HepG2 (cell line): Measurements from ENCODE around the gene THOP1. TPM values are rescaled to one million over a fixed set of nuclear protein-coding genes. Genes with fewer than 3 reads are reported as not detected.

Experiments
- ATAC-seq: fragments of 200-7000 bp; cut with Tn5 transposase; 3 replicates; pipeline ENCODE4 v1.9.1; 2020; ENCODE audit warnings: mild to moderate bottlenecking, moderate library complexity
- BruUV-seq: library from RNA; stranded (reverse); fragments of 400-500 nt; replicated peaks from 2 replicates; lab custom pipeline; 2021; lab: Mats Ljungman, UMichigan
- CTCF ChIA-PET: fragments of 300-600 bp; formaldehyde crosslinking; extraction: SDS; loops from one replicate; lab custom pipeline; 2021; ENCODE audit warnings: low total read pairs, inconsistent platforms, low intra/inter-chr PET ratio; lab: Yijun Ruan, JAX
- POLR2A ChIA-PET: fragments of 350-600 bp; sonication (Branson Sonifier 250); formaldehyde crosslinking; loops from one replicate; lab custom pipeline; 2020; ENCODE audit warnings: antibody characterized with exemption, inconsistent platforms; lab: Yijun Ruan, JAX
- DNase-seq: peaks from one replicate; pipeline ENCODE4 v3.0.0-alpha.2; 2015; ENCODE audit warnings: low spot score
- FAIRE-seq: peaks from 3 replicates; lab custom pipeline; 2011; peaks lifted over from hg19 to GRCh38; lab: Jason Lieb, UNC
- H2AFZ ChIP-seq: one replicate; pipeline ENCODE4 v1.6.1; 2011; ENCODE audit warnings: low read length, inconsistent platforms
- H3K27ac ChIP-seq: fragments of 300-600 bp; 3 replicates; pipeline ENCODE4 v1.8.0; 2011; ENCODE audit warnings: mixed run types, mild to moderate bottlenecking, mixed read lengths, low read length, inconsistent platforms; ENCODE audit not compliant: insufficient read depth; ENCODE audit errors: extremely low read length
- H3K27me3 ChIP-seq, 2 experiments: fragments of 200-600 bp in 1 of 2; 2 replicates in 1 of 2; 3 replicates in 1 of 2; pipeline versions ENCODE4 v1.6.0 to v1.8.0; 2011; ENCODE audit warnings: low read length in 2 of 2, mild to moderate bottlenecking in 2 of 2, moderate library complexity in 2 of 2, inconsistent platforms in 1 of 2; ENCODE audit not compliant: insufficient read depth in 2 of 2, control insufficient read depth in 1 of 2
- H3K36me3 ChIP-seq, 2 experiments: fragments of 200-600 bp in 1 of 2; replicated peaks in 1 of 2; 2 replicates in 1 of 2; 3 replicates in 1 of 2; pipeline versions ENCODE4 v1.5.1 to v1.8.0; 2011; ENCODE audit warnings: low read length in 2 of 2, inconsistent platforms in 1 of 2; ENCODE audit not compliant: insufficient read depth in 2 of 2, control insufficient read depth in 1 of 2
- H3K4me1 ChIP-seq: 2 replicates; pipeline ENCODE4 v1.5.1; 2012; ENCODE audit warnings: low read length, inconsistent platforms; ENCODE audit not compliant: insufficient read depth
- H3K4me2 ChIP-seq: 2 replicates; pipeline ENCODE4 v1.6.0; 2011; ENCODE audit warnings: low read depth, low read length, inconsistent platforms
- H3K4me3 ChIP-seq, 3 experiments: fragments of 200-600 bp in 1 of 3; sonication (generic), shearing (Covaris generic) in 1 of 3; replicated peaks in 1 of 3; 2 replicates each; pipeline ENCODE4 v1.5.1; 2011 to 2016; ENCODE audit warnings: low read length in 3 of 3, inconsistent platforms in 2 of 3, low read depth in 2 of 3, mild to moderate bottlenecking in 2 of 3, control low read depth in 1 of 3, mixed read lengths in 1 of 3; ENCODE audit not compliant: insufficient read depth in 1 of 3
- H3K79me2 ChIP-seq: one replicate; pipeline ENCODE4 v1.6.1; 2011; ENCODE audit warnings: low read length, inconsistent platforms; ENCODE audit not compliant: insufficient read depth
- H3K9ac ChIP-seq: 2 replicates; pipeline ENCODE4 v1.6.0; 2011; ENCODE audit warnings: mild to moderate bottlenecking, low read depth, low read length, inconsistent platforms; ENCODE audit not compliant: insufficient read depth
- H3K9me3 ChIP-seq: 2 replicates; pipeline ENCODE4 v1.5.1; 2012; ENCODE audit warnings: mild to moderate bottlenecking, low read length
- H4K20me1 ChIP-seq: 2 replicates; pipeline ENCODE4 v1.6.0; 2011; ENCODE audit warnings: inconsistent platforms, mild to moderate bottlenecking, low read length, moderate library complexity; ENCODE audit not compliant: insufficient read depth
- ETV5 ChIP-seq: IDR thresholded peaks from 2 replicates; pipeline ENCODE4 v1.6.1; 2018; ENCODE audit warnings: missing biosample characterization, missing genetic modification reagents, inconsistent platforms, borderline replicate concordance
- GATAD2A ChIP-seq: IDR thresholded peaks from 2 replicates; pipeline ENCODE4 v1.6.1; 2016
- MTA3 ChIP-seq: sonication (generic); formaldehyde crosslinking; IDR thresholded peaks from 2 replicates; pipeline ENCODE4 v1.4.0; 2020; ENCODE audit warnings: missing genetic modification reagents
- PHF21A ChIP-seq: sonication (generic); formaldehyde crosslinking; IDR thresholded peaks from 2 replicates; pipeline ENCODE4 v1.5.0; 2020; ENCODE audit warnings: mild to moderate bottlenecking, missing genetic modification reagents
- RBFOX2 ChIP-seq: fragments of 200-400 bp; formaldehyde crosslinking; IDR thresholded peaks from 2 replicates; pipeline ENCODE4 v1.6.1; 2017; ENCODE audit warnings: low read depth, mild to moderate bottlenecking, low read length
- REPIN1 ChIP-seq: sonication (generic); formaldehyde crosslinking; IDR thresholded peaks from 2 replicates; pipeline ENCODE4 v1.8.0; 2022; ENCODE audit warnings: missing genetic modification reagents, low read depth, mild to moderate bottlenecking, borderline replicate concordance
- SMAD3 ChIP-seq: sonication (generic); formaldehyde crosslinking; IDR thresholded peaks from 2 replicates; pipeline ENCODE4 v1.4.0; 2020; ENCODE audit warnings: missing genetic modification reagents
- ZBTB38 ChIP-seq: sonication (generic); formaldehyde crosslinking; IDR thresholded peaks from 2 replicates; pipeline ENCODE4 v1.5.1; 2020; ENCODE audit warnings: mild to moderate bottlenecking, missing genetic modification reagents
- ZFY ChIP-seq: sonication (generic); formaldehyde crosslinking; IDR thresholded peaks from 2 replicates; pipeline ENCODE4 v1.4.0; 2020; ENCODE audit warnings: missing genetic modification reagents
- ZNF264 ChIP-seq: sonication (generic); formaldehyde crosslinking; IDR thresholded peaks from 2 replicates; pipeline ENCODE4 v1.4.0; 2020; ENCODE audit warnings: missing genetic modification reagents
- ZNF550 ChIP-seq: sonication (generic); formaldehyde crosslinking; IDR thresholded peaks from 2 replicates; pipeline ENCODE4 v1.4.0; 2020; ENCODE audit warnings: mild to moderate bottlenecking, missing genetic modification reagents, borderline replicate concordance
- ZNF614 ChIP-seq: IDR thresholded peaks from 2 replicates; pipeline ENCODE4 v1.6.1; 2018; ENCODE audit warnings: missing biosample characterization, missing genetic modification reagents, inconsistent platforms, borderline replicate concordance
- ZNF720 ChIP-seq: sonication (generic); formaldehyde crosslinking; IDR thresholded peaks from 2 replicates; pipeline ENCODE4 v1.4.0; 2020; ENCODE audit warnings: missing genetic modification reagents
- ZNF749 ChIP-seq: sonication (generic); formaldehyde crosslinking; IDR thresholded peaks from 2 replicates; pipeline ENCODE4 v1.8.0; 2022; ENCODE audit warnings: mild to moderate bottlenecking, missing genetic modification reagents, moderate library complexity, borderline replicate concordance
- ZNF772 ChIP-seq: sonication (generic); formaldehyde crosslinking; IDR thresholded peaks from 2 replicates; pipeline ENCODE4 v1.5.0; 2020; ENCODE audit warnings: mild to moderate bottlenecking, missing genetic modification reagents
- ZNF780A ChIP-seq: sonication (generic); formaldehyde crosslinking; IDR thresholded peaks from 2 replicates; pipeline ENCODE4 v1.8.0; 2022; ENCODE audit warnings: mild to moderate bottlenecking, missing genetic modification reagents, moderate library complexity
- ZNF782 ChIP-seq: sonication (generic); formaldehyde crosslinking; IDR thresholded peaks from 2 replicates; pipeline ENCODE4 v1.4.0; 2020; ENCODE audit warnings: missing genetic modification reagents, mild to moderate bottlenecking, borderline replicate concordance
- ZNF792 ChIP-seq: IDR thresholded peaks from 2 replicates; pipeline ENCODE4 v1.6.1; 2016
- WGBS: methylation state at CpG from one replicate; pipeline ENCODE4 v1.1.6; 2017; ENCODE audit warnings: low lambda C conversion rate; 5-methylcytosine and 5-hydroxymethylcytosine counted together
- in situ Hi-C: cut with HindIII; loops from 2 replicates; pipeline ENCODE4 v1.10.0; 2017; ENCODE audit warnings: low pct_unique_long_range_greater_than_20kb; ENCODE audit not compliant: extremely low pct_ligation_motif_present
- intact Hi-C: fragments of 100-400 bp; cut with micrococcal nuclease; formaldehyde crosslinking; loops from one replicate; pipeline ENCODE4 v1.10.0; 2022; ENCODE audit not compliant: unreplicated experiment
- polyA plus RNA-seq, 8 experiments: library from polyadenylated mRNA; depleted of rRNA in 3 of 8; stranded (reverse) in 7 of 8; unstranded in 1 of 8; fragments of >200 nt; fragmentation: Illumina TruSeq in 4 of 8; extraction: Trizol in 4 of 8; gene quantifications; 2 replicates each; pipeline versions ENCODE4 v1.2.1 to v1.2.3, GENCODE V29; 2011 to 2016; ENCODE audit warnings: low read depth in 4 of 8, missing spikeins in 1 of 8, mixed read lengths in 1 of 8; ENCODE audit not compliant: insufficient read depth in 1 of 8
- total RNA-seq, 5 experiments: library from RNA; depleted of rRNA; stranded (reverse); fragments of >200 nt; fragmentation: Illumina TruSeq; extraction: Trizol; gene quantifications; 2 replicates each; pipeline ENCODE4 v1.2.3, GENCODE V29; 2016; ENCODE audit warnings: low read depth in 1 of 5
- TF ChIP-seq, protein P1 (sequence below): sonication (generic); formaldehyde crosslinking; IDR thresholded peaks from 2 replicates; pipeline ENCODE4 v1.8.0; 2022; ENCODE audit warnings: mild to moderate bottlenecking, missing genetic modification reagents, moderate library complexity
- TF ChIP-seq, protein P2 (sequence below): IDR thresholded peaks from 2 replicates; pipeline ENCODE4 v1.6.1; 2016; ENCODE audit warnings: missing genetic modification reagents, missing compliant biosample characterization
- TF ChIP-seq, protein P3 (sequence below): sonication (generic); formaldehyde crosslinking; IDR thresholded peaks from 2 replicates; pipeline ENCODE4 v1.4.0; 2020; ENCODE audit warnings: low read depth, mild to moderate bottlenecking, missing genetic modification reagents
- TF ChIP-seq, protein P4 (sequence below): sonication (generic); formaldehyde crosslinking; IDR thresholded peaks from 2 replicates; pipeline ENCODE4 v1.8.0; 2023; ENCODE audit warnings: mild to moderate bottlenecking, missing genetic modification reagents

Gene THOP1
- total and polyA plus RNA-seq, 2 of the 13 experiments (the other 11 are each of a cell fraction or from before 2014, with no cell fraction given), result 74.4 to 116 TPM

DNA sequence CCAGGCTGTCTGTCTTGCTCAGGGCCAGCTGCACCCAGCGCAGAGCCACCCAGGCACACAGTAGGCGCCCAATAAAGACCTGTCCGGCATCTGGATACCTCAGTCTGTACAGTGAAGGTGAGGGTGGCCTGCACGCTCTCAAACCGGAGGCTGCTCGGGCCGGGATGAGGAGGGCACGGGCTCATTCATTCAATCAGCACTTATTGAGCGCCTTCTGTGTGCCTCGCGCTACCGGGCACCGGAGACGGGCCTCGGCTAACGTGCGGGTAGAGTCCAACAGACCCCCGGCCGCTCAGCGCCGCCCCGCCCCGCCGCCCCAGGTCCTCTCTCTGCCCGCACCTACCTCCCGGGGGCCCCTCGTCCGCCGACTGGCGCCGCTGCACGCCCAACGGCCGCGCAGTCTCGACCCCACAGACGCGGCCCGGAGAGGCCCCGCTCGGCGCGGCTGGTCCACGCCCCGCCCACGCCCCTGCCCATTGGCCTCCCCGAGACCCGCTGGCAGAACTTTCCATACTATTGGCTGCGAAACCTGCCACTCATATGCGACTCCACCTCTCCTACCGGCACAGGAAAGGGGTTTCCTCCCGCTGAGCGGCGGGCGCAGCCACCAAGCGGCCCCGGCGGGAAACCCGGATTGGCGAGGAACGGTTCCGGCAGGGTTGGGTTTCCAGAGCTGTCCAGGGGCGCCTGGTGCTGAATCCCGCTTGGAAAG lies 45.5 kb upstream of the THOP1 start, which contains the start of gene SLC39A3:
TSS of gene SLC39A3 (minus strand) at position 416 of the 712 bp plus-strand sequence. CDS start 2,760 bp downstream, outside the sequence.
- FAIRE-seq, result peak; percentile 56
- intact Hi-C loops (no loop called here), in situ Hi-C loops (no loop called here)
- Histone ChIP-seq H2AFZ (no peak within 1 kb of the TSS), H3K9ac (peak within 1 kb of the TSS; percentile 79), H3K4me3 (peak within 1 kb of the TSS; percentile 90 to 97 (median 93)), H4K20me1 (no peaks in the 10 kb centered on the region), H3K9me3 (no peaks in the 10 kb centered on the region), H3K27me3 (no peaks in the 10 kb centered on the region; a peak in 1 of 5 replicates), H3K27ac (peak within 1 kb of the TSS; percentile 34), H3K36me3 (peaks cover 5 to 22% of the 10 kb centered on the region in 2 experiments; a peak in 3 of 5 replicates), H3K79me2 (peaks cover 4% of the 10 kb centered on the region), H3K4me1 (peaks cover 7% of the 10 kb centered on the region), H3K4me2 (peak within 1 kb of the TSS; percentile 95)
- CTCF ChIA-PET, result no interaction called here
- ATAC-seq, result peak; percentile 99
- POLR2A ChIA-PET, result interaction anchor here (0.8 to 1.4 kb wide), 2 partner anchors 17 to 45 kb away, joined by 4 read pairs; partner anchors contain the start of gene THOP1
- WGBS, result 2% methylated on average over 9 of the region's 64 CpGs
- BruUV-seq, result no TSS peak
- peak; percentile 93 for DNase-seq
- TF ChIP-seq ZNF550 (CRISPR knock-in tag) (no peak), ZNF264 (peak; percentile 83; the same call in 1 of the 2 replicates), ZNF792 (CRISPR knock-in tag) (peak; percentile 99), ZNF780A (CRISPR knock-in tag) (peak; percentile 33; the same call in 1 of the 2 replicates), ZBTB38 (CRISPR knock-in tag) (no peak), SMAD3 (CRISPR knock-in tag) (peak; percentile 100), ZNF782 (CRISPR knock-in tag) (no peak), ETV5 (peak; percentile 80), ZNF720 (CRISPR knock-in tag) (0 out of 2 replicates have a peak, but pooled peaks have one; percentile 60), ZNF772 (CRISPR knock-in tag) (peak; percentile 97), ZNF614 (CRISPR knock-in tag) (peak; percentile 94), GATAD2A (CRISPR knock-in tag) (peak; percentile 81), MTA3 (CRISPR knock-in tag) (0 out of 2 replicates have a peak, but pooled peaks have one; percentile 87), ZNF749 (CRISPR knock-in tag) (peak; percentile 93; the same call in 1 of the 2 replicates), RBFOX2 (peak; percentile 75), REPIN1 (CRISPR knock-in tag) (peak; percentile 98), ZFY (CRISPR knock-in tag) (peak; percentile 58), PHF21A (CRISPR knock-in tag) (peak; percentile 73)
- TF ChIP-seq, protein P1, sequence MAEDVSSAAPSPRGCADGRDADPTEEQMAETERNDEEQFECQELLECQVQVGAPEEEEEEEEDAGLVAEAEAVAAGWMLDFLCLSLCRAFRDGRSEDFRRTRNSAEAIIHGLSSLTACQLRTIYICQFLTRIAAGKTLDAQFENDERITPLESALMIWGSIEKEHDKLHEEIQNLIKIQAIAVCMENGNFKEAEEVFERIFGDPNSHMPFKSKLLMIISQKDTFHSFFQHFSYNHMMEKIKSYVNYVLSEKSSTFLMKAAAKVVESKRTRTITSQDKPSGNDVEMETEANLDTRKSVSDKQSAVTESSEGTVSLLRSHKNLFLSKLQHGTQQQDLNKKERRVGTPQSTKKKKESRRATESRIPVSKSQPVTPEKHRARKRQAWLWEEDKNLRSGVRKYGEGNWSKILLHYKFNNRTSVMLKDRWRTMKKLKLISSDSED (CRISPR knock-in tag), result no peak
- TF ChIP-seq, protein P2, sequence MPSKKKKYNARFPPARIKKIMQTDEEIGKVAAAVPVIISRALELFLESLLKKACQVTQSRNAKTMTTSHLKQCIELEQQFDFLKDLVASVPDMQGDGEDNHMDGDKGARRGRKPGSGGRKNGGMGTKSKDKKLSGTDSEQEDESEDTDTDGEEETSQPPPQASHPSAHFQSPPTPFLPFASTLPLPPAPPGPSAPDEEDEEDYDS (CRISPR knock-in tag), result peak; percentile 78
- TF ChIP-seq, protein P3, sequence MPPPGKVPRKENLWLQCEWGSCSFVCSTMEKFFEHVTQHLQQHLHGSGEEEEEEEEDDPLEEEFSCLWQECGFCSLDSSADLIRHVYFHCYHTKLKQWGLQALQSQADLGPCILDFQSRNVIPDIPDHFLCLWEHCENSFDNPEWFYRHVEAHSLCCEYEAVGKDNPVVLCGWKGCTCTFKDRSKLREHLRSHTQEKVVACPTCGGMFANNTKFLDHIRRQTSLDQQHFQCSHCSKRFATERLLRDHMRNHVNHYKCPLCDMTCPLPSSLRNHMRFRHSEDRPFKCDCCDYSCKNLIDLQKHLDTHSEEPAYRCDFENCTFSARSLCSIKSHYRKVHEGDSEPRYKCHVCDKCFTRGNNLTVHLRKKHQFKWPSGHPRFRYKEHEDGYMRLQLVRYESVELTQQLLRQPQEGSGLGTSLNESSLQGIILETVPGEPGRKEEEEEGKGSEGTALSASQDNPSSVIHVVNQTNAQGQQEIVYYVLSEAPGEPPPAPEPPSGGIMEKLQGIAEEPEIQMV (CRISPR knock-in tag), result peak; percentile 87
- TF ChIP-seq, protein P4, sequence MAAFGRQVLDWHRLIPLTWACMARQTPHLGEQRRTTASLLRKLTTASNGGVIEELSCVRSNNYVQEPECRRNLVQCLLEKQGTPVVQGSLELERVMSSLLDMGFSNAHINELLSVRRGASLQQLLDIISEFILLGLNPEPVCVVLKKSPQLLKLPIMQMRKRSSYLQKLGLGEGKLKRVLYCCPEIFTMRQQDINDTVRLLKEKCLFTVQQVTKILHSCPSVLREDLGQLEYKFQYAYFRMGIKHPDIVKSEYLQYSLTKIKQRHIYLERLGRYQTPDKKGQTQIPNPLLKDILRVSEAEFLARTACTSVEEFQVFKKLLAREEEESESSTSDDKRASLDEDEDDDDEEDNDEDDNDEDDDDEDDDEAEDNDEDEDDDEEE (CRISPR knock-in tag), result peak; percentile 98
